GM12878 (cell line): ENCODE data around the gene CCDC91. TPM values are rescaled to one million over a fixed set of nuclear protein-coding genes. Genes with fewer than 3 reads are reported as not detected.

Source experiments
- ATAC-seq: fragments of 200-7000 bp; cut with Tn5 transposase; 3 replicates; pipeline ENCODE4 v1.9.1; 2020; ENCODE audit warnings: mild to moderate bottlenecking, moderate library complexity
- BruUV-seq: library from RNA; stranded (reverse); fragments of 400-500 nt; replicated peaks from 2 replicates; lab custom pipeline; 2021; lab: Mats Ljungman, UMichigan
- CTCF ChIA-PET: fragments of 300-600 bp; sonication (Branson Sonifier 250); formaldehyde crosslinking; extraction: SDS; loops from one replicate; lab custom pipeline; 2021; ENCODE audit warnings: inconsistent platforms; lab: Yijun Ruan, JAX
- POLR2A ChIA-PET: fragments of 350-600 bp; formaldehyde crosslinking; extraction: SDS; loops from one replicate; lab custom pipeline; 2021; ENCODE audit warnings: inconsistent platforms; lab: Charles Lee
- RAD21 ChIA-PET: fragments of 300-600 bp; sonication (Branson Sonifier 250); formaldehyde crosslinking; loops from one replicate; lab custom pipeline; 2023; ENCODE audit warnings: antibody characterized with exemption; ENCODE audit not compliant: unreplicated experiment; lab: Charles Lee
- SMC1A ChIA-PET: fragments of 300-600 bp; sonication (Branson Sonifier 250); formaldehyde crosslinking; loops from one replicate; lab custom pipeline; 2023; ENCODE audit not compliant: unreplicated experiment, uncharacterized antibody; lab: Charles Lee
- DNase-seq: peaks from one replicate; pipeline ENCODE4 v3.0.0-alpha.2; 2011; ENCODE audit warnings: low read depth, low spot score
- FAIRE-seq: peaks from 3 replicates; lab custom pipeline; 2011; peaks lifted over from hg19 to GRCh38; lab: Jason Lieb, UNC
- H2AFZ ChIP-seq: 2 replicates; pipeline ENCODE4 v1.6.0; 2011; ENCODE audit warnings: low read depth, low read length, control low read depth; ENCODE audit not compliant: control insufficient read depth
- H3K27ac ChIP-seq: 2 replicates; pipeline ENCODE4 v1.5.1; 2011; ENCODE audit warnings: control low read depth; ENCODE audit not compliant: control insufficient read depth, insufficient read depth
- H3K27me3 ChIP-seq, 2 experiments: replicated peaks in 1 of 2; 2 replicates each; pipeline versions ENCODE4 v1.6.0 to v1.6.1; 2011; ENCODE audit warnings: low read length in 1 of 2; ENCODE audit not compliant: control insufficient read depth in 2 of 2, insufficient read depth in 2 of 2
- H3K36me3 ChIP-seq, 2 experiments: 2 replicates each; pipeline ENCODE4 v1.5.1; 2011; ENCODE audit warnings: low read length in 1 of 2; ENCODE audit not compliant: control insufficient read depth in 2 of 2, insufficient read depth in 2 of 2
- H3K4me1 ChIP-seq: 2 replicates; pipeline ENCODE4 v1.6.1; 2011; ENCODE audit warnings: mild to moderate bottlenecking, low read length, moderate library complexity, mixed read lengths; ENCODE audit not compliant: control insufficient read depth, insufficient read depth
- H3K4me2 ChIP-seq: 2 replicates; pipeline ENCODE4 v1.6.0; 2011; ENCODE audit warnings: control low read depth; ENCODE audit not compliant: control insufficient read depth, insufficient read depth
- H3K4me3 ChIP-seq: fragments of 200-600 bp; sonication (generic); 2 replicates; pipeline ENCODE4 v1.5.1; 2016
- H3K79me2 ChIP-seq: 2 replicates; pipeline ENCODE4 v1.6.0; 2011; ENCODE audit warnings: low read length; ENCODE audit not compliant: control insufficient read depth, insufficient read depth
- H3K9ac ChIP-seq: 2 replicates; pipeline ENCODE4 v1.8.0; 2011; ENCODE audit warnings: low read length, control low read depth, mixed read lengths; ENCODE audit not compliant: control insufficient read depth, insufficient read depth
- H3K9me3 ChIP-seq: replicated peaks from 3 replicates; pipeline ENCODE4 v1.5.1; 2011; ENCODE audit warnings: mild to moderate bottlenecking, low read length; ENCODE audit not compliant: control insufficient read depth, insufficient read depth
- H4K20me1 ChIP-seq: 2 replicates; pipeline ENCODE4 v1.6.0; 2011; ENCODE audit not compliant: control insufficient read depth, insufficient read depth
- BCL3 ChIP-seq: IDR thresholded peaks from 2 replicates; pipeline ENCODE4 v1.6.1; 2011; ENCODE audit warnings: borderline replicate concordance, low read depth, mild to moderate bottlenecking, moderate library complexity, low read length; ENCODE audit not compliant: insufficient read depth, poor library complexity, severe bottlenecking
- ETV6 ChIP-seq, 2 experiments: fragments of 450-650 bp in 1 of 2; IDR thresholded peaks in 1 of 2; conservative IDR thresholded peaks in 1 of 2; 2 replicates each; pipeline ENCODE4 v1.6.1; 2014; ENCODE audit warnings: antibody characterized with exemption in 1 of 2, borderline replicate concordance in 1 of 2, low read depth in 1 of 2, mild to moderate bottlenecking in 1 of 2, moderate library complexity in 1 of 2
- IKZF1 ChIP-seq: fragments of 450-650 bp; conservative IDR thresholded peaks from 2 replicates; pipeline ENCODE4 v1.6.1; 2017; ENCODE audit warnings: antibody characterized with exemption, mild to moderate bottlenecking
- POLR2AphosphoS5 ChIP-seq: IDR thresholded peaks from 2 replicates; pipeline ENCODE4 v1.6.1; 2011; ENCODE audit warnings: mild to moderate bottlenecking, low read length, inconsistent platforms
- SP1 ChIP-seq: IDR thresholded peaks from one replicate; pipeline ENCODE4 v1.6.1; 2011; ENCODE audit warnings: low read depth, low read length
- SREBF2 ChIP-seq: IDR thresholded peaks from 2 replicates; pipeline ENCODE4 v1.6.1; 2012; ENCODE audit warnings: mild to moderate bottlenecking, low read length
- TAF1 ChIP-seq: IDR thresholded peaks from 2 replicates; pipeline ENCODE4 v1.6.1; 2011; ENCODE audit warnings: mild to moderate bottlenecking, low read depth, low read length, borderline replicate concordance
- TBL1XR1 ChIP-seq: IDR thresholded peaks from 2 replicates; pipeline ENCODE4 v1.6.1; 2012; ENCODE audit warnings: low read depth, low read length, improper control_type of control experiment
- TCF3 ChIP-seq: IDR thresholded peaks from 2 replicates; pipeline ENCODE4 v1.6.1; 2012; ENCODE audit warnings: low read depth, mild to moderate bottlenecking, low read length, borderline replicate concordance; ENCODE audit not compliant: insufficient read depth
- USF1 ChIP-seq: IDR thresholded peaks from 2 replicates; pipeline ENCODE4 v1.6.1; 2011; ENCODE audit warnings: borderline replicate concordance, low read depth, mild to moderate bottlenecking, moderate library complexity, mixed read lengths, low read length; ENCODE audit not compliant: insufficient read depth; ENCODE audit errors: extremely low read length
- USF2 ChIP-seq: IDR thresholded peaks from 2 replicates; pipeline ENCODE4 v1.6.1; 2011; ENCODE audit warnings: low read depth, low read length, improper control_type of control experiment, borderline replicate concordance
- ZNF687 ChIP-seq: fragments of 450-650 bp; IDR thresholded peaks from 2 replicates; pipeline ENCODE4 v1.6.1; 2017; ENCODE audit warnings: mild to moderate bottlenecking, moderate library complexity
- in situ Hi-C: fragments of 300-500 bp; cut with MboI; formaldehyde crosslinking; loops from 9 replicates; pipeline ENCODE4 v1.14.3; 2018; ENCODE audit warnings: mixed read lengths
- intact Hi-C: fragments of 100-400 bp; cut with micrococcal nuclease; formaldehyde crosslinking; loops from one replicate; pipeline ENCODE4 v1.14.2; 2022; ENCODE audit not compliant: unreplicated experiment
- polyA plus RNA-seq, 11 experiments: library from polyadenylated mRNA; depleted of rRNA in 4 of 11; unstranded in 6 of 11; stranded (reverse) in 5 of 11; fragments of >200 nt; fragmentation: Nextera tagmentation in 4 of 11; fragmentation: Illumina TruSeq in 1 of 11; extraction: Ambion mirVana in 4 of 11; extraction: Trizol in 1 of 11; gene quantifications; 1 replicate in 1 of 11; 2 replicates in 10 of 11; pipeline versions ENCODE4 v1.2.1 to v1.2.3, GENCODE V29; 2011 to 2016; ENCODE audit warnings: inconsistent platforms in 2 of 11, missing spikeins in 2 of 11, low read depth in 1 of 11
- total RNA-seq, 4 experiments: library from RNA; depleted of rRNA in 3 of 4; stranded (reverse); fragments of >200 nt in 3 of 4; fragmentation: Illumina TruSeq in 1 of 4; extraction: Trizol in 1 of 4; gene quantifications; 2 replicates each; pipeline versions ENCODE4 v1.2.1 to v1.2.3, GENCODE V29; 2013 to 2021

CCDC91 gene
- total and polyA plus RNA-seq, 10 of the 15 experiments (the other 5 are each of a cell fraction or from before 2014, with no cell fraction given), result 6.1 to 24.9 (median 16.5) TPM

DNA sequence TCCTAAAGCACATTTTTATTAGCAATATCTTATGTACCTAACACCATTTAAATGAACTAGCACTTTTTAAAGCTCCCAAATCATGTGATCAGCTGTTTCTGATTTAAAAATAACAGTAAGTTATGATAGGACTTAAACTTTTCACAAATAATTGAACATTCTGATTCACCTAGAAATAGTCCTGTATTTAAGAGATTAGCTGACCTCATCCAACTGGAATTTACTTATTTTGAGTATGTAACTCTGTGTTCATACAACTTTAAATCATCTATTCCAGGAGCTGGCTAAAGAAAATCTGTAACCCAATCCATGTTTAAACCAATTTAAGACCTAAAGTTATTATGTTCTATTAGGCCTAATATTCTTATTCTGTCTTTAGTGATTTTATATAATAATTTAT lies 184.3 kb downstream of the CCDC91 start:
- no peaks in the 10 kb centered on the region for H3K79me2 ChIP-seq
- no peak overlapping the region for H3K27ac ChIP-seq
- no peak overlapping the region for H3K9ac ChIP-seq
- CTCF ChIA-PET, result interaction anchor here (0.8 kb wide), 1 partner anchor 192 kb away, joined by 4 read pairs; no protein-coding TSS in a partner anchor
- H3K4me2 ChIP-seq, result no peak overlapping the region
- RAD21 ChIA-PET, result no interaction called here
- no peaks in the 10 kb centered on the region for H3K36me3 ChIP-seq
- intact Hi-C loops (no loop called here), in situ Hi-C loops (no loop called here)
- FAIRE-seq (no peak), ATAC-seq (no peak), DNase-seq (no peak)
- no peaks in the 10 kb centered on the region for H3K4me1 ChIP-seq
- SMC1A ChIA-PET, result interaction anchor here (0.6 to 1.1 kb wide), 5 partner anchors 9 to 53 kb away, joined by 3 read pairs; no protein-coding TSS in a partner anchor
- H3K4me3 ChIP-seq, result no peak overlapping the region
- BruUV-seq, result no TSS peak
- peaks cover 6% of the 10 kb centered on the region for H3K9me3 ChIP-seq
- no peak overlapping the region for H2AFZ ChIP-seq
- no peaks in the 10 kb centered on the region for H3K27me3 ChIP-seq
- POLR2A ChIA-PET, result no interaction called here
- no peaks in the 10 kb centered on the region for H4K20me1 ChIP-seq
- no peak for TF ChIP-seq USF2
- TF ChIP-seq POLR2AphosphoS5, result no peak
- no peak for TF ChIP-seq USF1
- TF ChIP-seq ETV6 (conservative IDR thresholded peaks at IDR 0.05 in 1 of 2, IDR thresholded peaks at IDR 0.05 in 1 of 2; ENCODE audit: borderline replicate concordance in 1 of 2, low read depth in 1 of 2), result no peak
- TF ChIP-seq SREBF2, result no peak
- no peak for TF ChIP-seq TBL1XR1
- TF ChIP-seq TCF3, result no peak
- no peak for TF ChIP-seq BCL3
- no peak for TF ChIP-seq IKZF1
- no peak for TF ChIP-seq ZNF687
- TF ChIP-seq TAF1, result no peak
- TF ChIP-seq SP1, result no peak
